K562 treated with DMSO at 1 percent for 48 hours (cell line): ENCODE data around the gene LLGL2. TPM values are rescaled to one million over a fixed set of nuclear protein-coding genes. Genes with fewer than 3 reads are reported as not detected.

Experiments used
- total RNA-seq: library from RNA; unstranded; fragments of 300-600 nt; gene quantifications from 2 replicates; pipeline ENCODE4 v1.2.3, GENCODE V29; 2022; ENCODE audit warnings: low replicate concordance; ENCODE audit errors: extremely low read depth

LLGL2 gene
- total RNA-seq: not detected in 2 replicates

DNA sequence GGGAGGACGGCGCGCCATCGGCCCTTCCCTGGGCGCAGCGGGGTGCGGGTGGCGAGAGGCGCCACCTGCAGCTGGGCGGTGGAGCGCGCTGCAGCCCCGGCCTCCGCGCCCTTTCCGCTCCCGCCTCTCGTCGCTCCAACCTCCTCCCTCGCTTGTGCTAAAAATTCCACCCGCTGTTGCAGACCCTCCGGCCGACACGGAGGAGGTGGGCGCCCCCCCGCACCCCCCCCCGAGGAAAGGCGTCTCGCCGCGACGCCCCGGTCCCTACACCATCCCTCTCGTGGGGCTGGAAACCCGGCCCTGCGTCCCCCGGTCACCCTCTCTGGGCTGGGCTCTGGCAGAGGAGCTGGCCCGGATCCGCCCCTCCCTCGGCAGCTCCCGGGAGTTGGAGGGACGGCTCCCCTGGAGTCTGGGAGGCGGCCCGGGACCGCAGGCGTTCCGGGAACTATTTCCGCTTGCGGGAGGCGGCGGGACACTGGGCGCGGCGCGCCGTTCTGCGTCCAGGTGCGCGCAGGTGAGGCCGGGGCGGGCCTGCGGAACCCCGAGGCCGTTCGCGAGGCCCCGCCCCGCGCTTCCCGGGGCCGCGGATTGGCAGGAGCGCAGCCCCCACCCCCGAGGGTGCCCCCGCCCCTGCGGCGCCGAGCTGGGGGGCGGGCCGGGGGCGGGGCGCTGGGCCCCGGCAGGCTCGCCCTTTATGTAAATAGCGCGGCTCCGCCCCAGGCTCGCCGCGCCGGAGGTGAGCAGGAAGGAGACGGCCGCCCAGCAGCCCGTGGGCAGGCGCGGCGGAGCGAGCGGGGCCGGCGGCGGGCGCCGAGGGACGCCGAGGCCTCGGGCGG is at the start of gene LLGL2:
LLGL2 (plus strand) TSS at position 728 of the 836 bp plus-strand sequence. CDS start 17,730 bp downstream, outside the sequence.

DNA sequence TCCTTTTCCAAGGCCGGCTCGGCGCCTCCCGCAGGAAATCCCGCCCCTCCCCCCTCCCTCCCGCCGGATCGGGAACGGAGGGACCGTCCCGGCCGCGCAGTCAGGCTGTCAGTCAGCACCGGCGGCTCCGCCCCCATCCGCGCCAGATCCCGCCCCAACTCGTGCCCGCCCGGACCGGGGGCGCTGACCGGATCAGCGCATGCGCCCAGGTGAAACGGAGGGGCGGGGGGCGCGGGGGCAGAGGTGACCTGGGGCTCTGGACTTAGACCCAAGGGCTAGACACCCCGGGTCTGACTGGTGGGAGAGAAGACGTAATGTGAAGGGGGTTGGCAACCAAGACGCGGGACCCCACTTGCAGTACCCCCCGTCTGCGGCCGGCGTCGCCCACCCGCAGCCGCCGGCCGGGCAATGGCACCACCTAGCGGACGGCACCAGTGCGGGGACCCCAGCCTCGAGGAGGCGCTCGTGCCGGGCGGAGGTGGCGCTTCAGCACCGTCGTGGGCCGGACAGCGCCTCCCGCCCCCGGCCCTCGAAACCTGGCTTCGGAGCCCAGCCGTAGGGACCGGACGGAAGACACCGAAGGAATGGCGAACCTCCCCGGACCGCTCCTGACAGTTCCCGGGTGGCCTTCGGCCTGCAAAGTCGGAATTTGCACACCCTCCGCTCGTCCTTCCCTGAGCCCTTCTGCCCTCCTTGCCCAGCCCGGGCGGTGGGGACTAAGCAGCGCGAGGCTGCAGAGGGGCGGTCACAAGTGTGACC is 9.8 kb upstream of the LLGL2 start, which contains the start of gene CASKIN2:
CASKIN2 (minus strand) TSS at position 42 of the 759 bp plus-strand sequence. CDS start 1,733 bp downstream, outside the sequence.

GRCh38 chr17:75516255-75516618 is 9.3 kb upstream of the LLGL2 start, which contains the start of gene TSEN54:
Gene TSEN54 (plus strand): TSS chr17:75516528. CDS start chr17:75516561, 33 bp downstream.

DNA sequence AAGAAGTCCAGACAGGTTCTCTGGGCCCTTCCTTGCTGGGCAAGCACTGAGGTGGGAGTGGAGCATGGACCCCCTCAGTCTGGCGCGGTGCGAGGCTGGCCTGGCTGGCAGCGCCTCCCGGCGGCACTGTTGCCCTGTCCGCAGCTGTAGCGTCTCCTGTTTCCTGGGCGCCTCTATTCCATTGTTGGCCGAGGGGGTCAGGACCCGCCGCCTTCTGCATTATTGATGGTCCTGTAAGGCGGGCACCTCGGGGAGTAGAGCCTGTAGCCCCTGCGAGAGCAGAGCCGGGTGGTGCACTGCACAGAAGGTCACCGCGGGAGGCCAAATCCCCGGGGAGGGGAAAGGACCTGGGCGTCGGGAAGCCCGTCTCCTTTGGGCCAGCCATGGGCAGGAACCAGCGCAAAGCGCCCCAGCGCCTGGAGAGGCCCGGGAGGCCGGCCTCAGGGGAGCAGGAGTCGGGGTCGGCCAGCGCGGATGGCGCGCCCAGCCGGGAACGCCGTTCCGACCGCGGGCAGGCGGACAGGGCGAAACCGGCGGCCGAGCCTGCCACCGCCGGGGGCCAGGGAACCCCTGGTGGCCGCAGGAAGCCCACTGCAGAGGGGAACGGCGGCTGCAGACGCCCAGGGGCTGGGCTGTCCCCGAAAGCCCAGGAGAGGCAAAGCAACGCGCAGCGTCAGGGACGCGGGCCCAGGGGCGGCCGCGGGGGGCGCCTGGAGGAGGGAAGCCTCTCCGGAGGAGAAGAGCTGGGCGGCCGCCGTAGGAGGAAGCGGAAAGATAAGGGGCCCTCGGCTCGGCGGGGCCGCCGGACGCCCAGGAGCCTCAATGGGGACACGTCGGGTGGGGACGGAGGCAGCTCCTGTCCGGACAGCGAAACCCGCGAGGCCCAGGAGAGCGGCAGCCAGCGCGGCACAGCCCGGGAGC is 62.4 kb downstream of the LLGL2 start, which contains the start of gene MYO15B:
MYO15B (plus strand) TSS at position 126 of the 921 bp plus-strand sequence; CDS start at position 384, 258 bp downstream.

Other genes with a start within 250 kb of the LLGL2 start
- not detected in 2 replicates for gene SLC25A19, start 236.3 kb upstream of the LLGL2 start, total RNA-seq
- gene GRB2, start 120.0 kb upstream of the LLGL2 start, total RNA-seq: 308 TPM in 1 of 2 replicates, not detected in the other
- gene TMEM94, start 69.1 kb upstream of the LLGL2 start, total RNA-seq: not detected in 2 replicates
- not detected in 2 replicates for gene CASKIN2, start 10.2 kb upstream of the LLGL2 start, total RNA-seq
- not detected in 2 replicates for gene TSEN54, start 9.2 kb upstream of the LLGL2 start, total RNA-seq
- not detected in 2 replicates for gene MYO15B, start 62.1 kb downstream of the LLGL2 start, total RNA-seq
- gene SMIM5, start 107.7 kb downstream of the LLGL2 start, total RNA-seq: not detected in 2 replicates
- gene RECQL5, start 141.5 kb downstream of the LLGL2 start, total RNA-seq: not detected in 2 replicates
- not detected in 2 replicates for gene SAP30BP, start 141.6 kb downstream of the LLGL2 start, total RNA-seq
- gene ITGB4, start 195.8 kb downstream of the LLGL2 start, total RNA-seq: not detected in 2 replicates
- not detected in 2 replicates for gene GALK1, start 239.5 kb downstream of the LLGL2 start, total RNA-seq